Jurkat, Clone E6-1 (cell line): Measurements from ENCODE around the gene FLT1.

Experiments
- DNase-seq: peaks from one replicate; pipeline ENCODE4 v3.0.0-alpha.2; 2011; ENCODE audit warnings: low read depth, low spot score
- H3K4me3 ChIP-seq: 2 replicates; pipeline ENCODE4 v1.5.1; 2011; ENCODE audit warnings: mild to moderate bottlenecking, low read length, control low read depth, moderate library complexity

The FLT1 gene

DNA sequence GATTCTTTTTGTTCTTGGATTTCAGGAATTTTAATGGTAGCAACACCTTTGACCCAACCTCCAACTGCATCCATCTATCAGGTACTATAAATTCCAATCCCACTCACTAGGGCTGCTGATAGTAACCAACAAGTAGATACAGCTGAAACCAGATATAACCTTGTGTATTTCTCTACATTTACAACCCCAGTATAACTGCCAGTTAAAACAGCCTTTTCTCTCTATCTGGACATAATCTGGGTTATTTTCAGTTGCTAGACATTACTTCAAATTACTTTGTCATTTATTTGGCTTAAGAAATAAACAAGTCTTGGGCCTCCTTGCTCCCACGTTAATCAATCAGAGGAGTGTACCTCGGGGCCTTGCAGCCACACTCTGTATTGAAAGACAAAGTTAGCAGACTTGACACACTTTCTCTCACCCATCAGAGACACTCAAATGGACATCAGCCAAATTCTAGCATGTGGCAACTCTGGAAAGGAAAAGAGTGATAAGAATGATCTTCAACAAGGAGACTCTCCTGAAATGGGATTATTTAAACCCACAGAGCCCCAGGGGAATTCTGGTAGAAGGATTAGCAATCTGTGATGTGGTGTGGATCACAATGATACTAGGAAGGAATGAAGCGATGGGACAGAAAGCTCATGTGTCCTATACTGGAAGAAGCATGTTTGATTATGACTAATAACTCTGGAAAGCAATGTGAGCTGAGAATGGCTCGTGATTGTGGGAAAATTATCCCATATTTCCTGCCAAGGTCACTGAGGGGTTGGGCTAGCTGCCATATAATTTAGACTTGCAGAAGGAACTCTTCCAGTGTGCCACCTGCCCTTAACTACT lies 157.5 kb downstream of the FLT1 start:
- no peak overlapping the region for H3K4me3 ChIP-seq
- DNase-seq = no peak

GRCh38 chr13:28336193-28336657 lies 158.7 kb downstream of the FLT1 start:
- DNase-seq = no peak

GRCh38 chr13:28333204-28333881 lies 161.6 kb downstream of the FLT1 start:
- no peak for DNase-seq
- no peak overlapping the region for H3K4me3 ChIP-seq

More at GRCh38 chr13:28336193-28336657, 158.7 kb downstream of the FLT1 start:
- no peak overlapping the region for H3K4me3 ChIP-seq

DNA sequence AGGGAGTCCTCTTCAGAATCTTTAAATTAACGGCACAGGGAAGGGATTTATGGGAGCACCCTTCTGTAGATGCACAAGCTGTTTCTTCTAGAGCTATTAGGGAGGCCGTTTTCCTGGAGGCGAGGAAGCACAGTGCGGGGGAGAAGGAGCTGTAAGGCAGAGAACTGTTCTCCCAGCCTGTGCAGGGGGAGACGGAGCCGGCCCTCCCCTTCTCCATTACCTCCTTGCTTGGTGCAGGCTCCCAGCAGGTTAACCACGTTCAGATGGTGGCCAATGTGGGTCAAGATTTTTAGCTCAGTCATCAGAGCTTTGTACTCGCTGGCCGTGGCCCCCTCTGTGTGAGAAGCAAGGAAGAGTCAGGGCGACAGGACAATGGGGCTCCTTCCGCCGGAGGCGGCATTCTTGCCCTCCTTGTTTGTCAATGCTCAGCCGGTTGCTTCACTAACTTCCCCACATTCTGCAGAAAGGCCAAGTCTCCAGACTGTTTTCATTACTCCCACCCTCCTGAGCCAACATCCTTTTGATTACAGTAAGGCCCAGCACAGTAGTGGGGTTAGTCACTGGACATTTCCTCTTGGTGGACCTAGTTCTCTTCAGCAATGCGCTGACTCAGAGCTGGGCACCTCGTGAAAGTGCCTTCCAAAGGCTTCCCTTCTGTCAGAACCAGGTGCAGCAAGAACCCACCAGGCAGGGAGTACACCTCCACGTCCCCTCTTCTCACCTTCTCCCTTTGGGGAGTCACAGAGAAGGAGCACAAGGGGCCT lies 165.4 kb downstream of the FLT1 start:
- H3K4me3 ChIP-seq = no peak overlapping the region
- no peak for DNase-seq

DNA sequence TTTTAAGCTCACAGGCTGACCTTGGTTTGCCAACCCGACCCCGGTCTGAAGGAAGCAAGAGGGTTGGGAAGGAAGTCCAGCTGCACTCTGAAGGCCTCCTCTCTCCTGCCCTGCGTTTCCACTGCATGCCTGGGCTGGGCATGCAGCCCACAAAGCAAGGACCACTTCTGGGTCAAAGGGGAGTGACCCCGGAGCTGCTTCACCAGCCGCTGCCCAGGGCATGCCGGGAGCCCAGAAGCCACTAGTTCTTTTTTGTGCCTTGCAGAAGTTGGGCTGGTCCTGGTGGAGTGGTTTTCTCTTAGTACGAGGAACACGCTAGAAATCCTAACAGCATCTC lies 166.7 kb downstream of the FLT1 start:
- no peak for DNase-seq
- H3K4me3 ChIP-seq = no peak overlapping the region

- no peak overlapping the region for H3K4me3 ChIP-seq
- DNase-seq = no peak
Measured at GRCh38 chr13:28327373-28328270, 167.3 kb downstream of the FLT1 start.

GRCh38 chr13:28326056-28326455 lies 168.9 kb downstream of the FLT1 start:
- H3K4me3 ChIP-seq = no peak overlapping the region
- no peak for DNase-seq

DNA sequence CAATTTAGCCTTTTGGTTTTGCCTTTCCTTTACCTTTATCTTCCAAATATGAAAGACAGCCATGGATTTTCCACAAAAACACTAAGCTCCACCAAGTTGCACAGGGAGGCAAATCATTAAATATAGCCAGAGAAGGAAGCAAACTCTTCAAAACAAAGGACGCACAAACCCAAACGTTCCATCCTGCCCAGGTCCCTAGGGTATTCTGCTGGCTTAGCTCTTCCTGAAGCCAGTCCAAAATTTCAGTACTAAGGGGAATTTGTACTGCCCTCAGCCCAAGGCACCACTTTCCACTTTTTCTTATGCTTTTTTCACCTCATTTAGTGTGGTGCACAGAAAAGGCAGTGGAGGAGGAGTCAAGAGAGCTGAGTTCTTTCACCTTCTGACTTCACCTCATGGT lies 169.9 kb downstream of the FLT1 start:
- H3K4me3 ChIP-seq = no peak overlapping the region
- DNase-seq = no peak

DNA sequence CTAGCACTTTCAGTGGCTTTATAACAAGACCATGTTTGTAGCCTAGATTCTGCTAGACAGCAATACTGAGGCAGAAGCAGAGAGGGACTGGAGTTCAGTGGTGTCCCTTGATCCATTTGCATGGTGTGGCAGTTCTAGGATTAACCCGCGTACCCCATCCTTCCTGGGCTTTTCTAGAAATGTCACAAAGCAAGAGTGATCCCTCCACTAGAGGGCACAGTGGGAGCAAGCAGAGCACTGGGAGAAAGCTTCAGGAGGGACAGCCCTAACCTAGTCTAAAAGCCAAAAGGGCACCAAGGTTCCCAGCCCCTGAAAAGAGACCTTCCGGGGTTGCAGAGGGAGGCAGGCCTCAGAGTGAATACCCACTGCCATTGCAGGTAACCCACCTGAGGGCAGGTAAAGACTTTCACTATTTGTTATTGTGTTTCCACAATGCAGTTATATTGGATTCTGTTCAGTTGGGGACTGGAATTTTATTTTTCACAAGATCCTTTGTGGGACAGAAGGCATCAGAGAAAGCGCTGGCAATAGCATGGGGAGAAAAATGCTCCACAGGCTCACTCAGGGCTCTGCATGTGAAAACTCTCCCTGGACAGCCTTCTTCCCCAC lies 170.6 kb downstream of the FLT1 start:
- no peak overlapping the region for H3K4me3 ChIP-seq
- DNase-seq = peak; percentile 74

DNA sequence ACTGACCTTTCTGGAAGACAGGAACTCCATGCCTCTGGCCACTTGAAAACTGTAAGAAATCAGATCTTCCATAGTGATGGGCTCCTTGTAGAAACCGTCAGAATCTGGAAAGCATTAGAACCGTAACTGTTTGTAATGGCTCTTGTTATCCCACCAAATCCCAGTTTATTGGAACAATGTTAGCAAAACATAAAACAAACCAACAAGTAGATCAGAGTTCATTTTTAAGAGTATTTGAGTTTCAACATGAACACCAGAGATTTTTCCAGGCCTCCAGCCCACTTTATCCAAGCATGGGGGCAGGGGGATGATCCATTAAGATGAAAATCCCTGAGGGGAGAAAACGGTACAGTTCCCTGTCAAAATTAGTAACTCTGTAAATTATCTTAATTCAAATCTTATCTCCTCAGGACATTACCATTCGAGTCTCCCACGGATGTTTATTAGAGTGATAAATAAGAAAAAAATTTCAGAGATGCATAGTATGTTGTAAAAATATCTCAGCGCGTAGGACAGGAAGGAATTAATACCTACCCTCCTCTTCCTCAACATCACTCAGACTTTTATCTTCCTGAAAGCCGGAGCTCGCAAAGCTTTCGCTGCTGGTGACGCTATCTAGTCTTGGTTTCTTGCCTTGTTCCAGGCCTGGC lies 172.5 kb downstream of the FLT1 start:
- no peak for DNase-seq
- H3K4me3 ChIP-seq = no peak overlapping the region

DNA sequence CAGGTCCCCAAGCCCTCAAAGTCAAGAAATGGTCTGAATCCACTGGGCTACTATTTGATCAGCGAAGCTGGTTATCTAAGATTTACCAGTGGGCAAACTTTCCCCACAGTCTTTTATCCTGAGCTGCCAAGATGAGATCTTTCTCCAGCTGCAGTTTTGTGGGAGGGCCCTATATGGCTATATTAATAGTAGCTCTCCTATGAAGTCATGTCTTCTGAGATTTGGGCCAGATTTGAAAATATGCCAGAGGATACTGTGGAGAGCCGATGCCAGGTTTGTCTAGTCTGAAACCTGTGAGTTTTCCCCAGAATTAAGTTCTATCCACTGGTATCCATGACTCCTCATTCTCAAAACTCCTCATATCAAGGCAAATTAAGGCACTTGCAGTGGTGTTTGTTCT lies 173.2 kb downstream of the FLT1 start:
- no peak overlapping the region for H3K4me3 ChIP-seq
- DNase-seq = no peak

- no peak overlapping the region for H3K4me3 ChIP-seq
- no peak for DNase-seq
Measured at GRCh38 chr13:28320884-28321574, 173.9 kb downstream of the FLT1 start.

DNA sequence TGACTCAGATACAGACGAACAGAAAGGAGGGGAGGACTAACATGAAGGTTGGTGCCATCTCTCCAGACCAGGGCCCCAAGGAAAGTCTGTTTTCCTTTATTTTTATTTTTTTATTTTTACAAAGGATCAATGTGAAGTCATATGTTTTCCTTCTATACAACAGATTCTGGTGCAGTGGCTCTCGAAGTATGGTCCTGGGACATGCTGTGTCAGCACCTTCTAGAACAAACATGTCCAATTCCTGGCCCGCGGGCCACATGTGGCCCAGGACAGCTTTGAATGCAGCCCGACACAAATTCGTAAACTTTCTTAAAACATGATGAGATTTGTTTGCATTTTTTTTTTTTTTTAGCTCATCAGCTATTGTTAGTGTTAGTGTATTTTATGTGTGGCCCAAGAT lies 174.7 kb downstream of the FLT1 start:
- H3K4me3 ChIP-seq = no peak overlapping the region
- DNase-seq = no peak

GRCh38 chr13:28319528-28319927 lies 175.4 kb downstream of the FLT1 start:
- no peak overlapping the region for H3K4me3 ChIP-seq
- no peak for DNase-seq

- DNase-seq = peak; percentile 30
- no peak overlapping the region for H3K4me3 ChIP-seq
Measured at GRCh38 chr13:28318496-28318895, 176.4 kb downstream of the FLT1 start.

DNA sequence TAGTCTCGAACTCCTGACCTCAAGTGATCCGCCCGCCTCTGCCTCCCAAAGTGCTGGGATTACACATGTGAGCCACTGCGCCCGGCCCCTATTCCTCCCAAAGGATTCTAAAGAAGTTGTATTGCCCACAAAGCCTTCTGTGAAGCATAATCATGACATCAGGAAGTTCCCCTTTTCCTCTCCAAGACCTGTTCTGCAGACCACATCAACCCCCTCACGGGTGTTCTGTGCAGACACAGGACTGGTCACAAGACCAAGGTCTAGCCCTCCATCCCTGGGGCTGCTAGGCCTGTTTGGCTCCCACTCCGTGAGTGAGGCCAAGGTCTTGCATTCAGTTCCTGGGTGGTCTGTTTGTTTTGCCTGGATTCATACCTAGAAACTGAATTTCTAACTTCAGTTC lies 178.1 kb downstream of the FLT1 start:
- DNase-seq = no peak
- no peak overlapping the region for H3K4me3 ChIP-seq

- DNase-seq = no peak
Measured at GRCh38 chr13:28316129-28316528, 178.8 kb downstream of the FLT1 start.

DNA sequence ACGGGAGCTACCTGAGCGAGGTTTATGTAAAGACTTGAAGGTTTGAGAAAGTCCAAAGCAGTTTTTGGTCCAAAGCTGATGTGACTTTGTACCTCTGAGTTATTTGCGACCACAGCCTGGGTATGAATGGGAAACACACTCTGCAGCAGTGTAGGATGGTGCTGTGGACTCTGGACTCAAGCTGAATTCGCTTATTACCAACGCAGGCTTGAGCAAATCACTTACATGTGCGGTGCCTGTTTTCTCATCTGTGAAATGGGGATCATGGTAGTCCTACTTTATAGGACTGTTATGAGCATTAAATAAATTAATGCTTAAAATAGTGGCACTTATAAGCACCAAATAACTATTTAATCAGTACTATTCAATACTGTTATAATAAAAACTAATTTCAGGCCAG lies 180.0 kb downstream of the FLT1 start:
- DNase-seq = no peak
- no peak overlapping the region for H3K4me3 ChIP-seq

More at GRCh38 chr13:28316129-28316528, 178.8 kb downstream of the FLT1 start:
- no peak overlapping the region for H3K4me3 ChIP-seq
